Adrenal gland (tissue), 12 donors: Measurements from ENCODE around the gene ZFYVE16. TPM values are rescaled to one million over a fixed set of nuclear protein-coding genes. Genes with fewer than 3 reads are reported as not detected.

Source experiments
- DNase-seq, 7 donors: peaks; one replicate each; pipeline ENCODE4 v3.0.0-alpha.2; 2019 to 2020
- H3K27ac ChIP-seq, 5 donors: fragments of 200-600 bp; sonication (generic) in 4 of 5; 1 replicate in 3 of 5; 2 replicates in 2 of 5; pipeline versions ENCODE4 v1.5.1 to v1.8.0; 2016 to 2020; ENCODE audit warnings: mild to moderate bottlenecking in 1 of 5
- H3K27me3 ChIP-seq: fragments of 200-600 bp; 2 replicates; pipeline ENCODE4 v1.8.0; 2021
- H3K36me3 ChIP-seq, 2 donors: fragments of 200-600 bp; replicated peaks in 1 of 2; 1 replicate in 1 of 2; 2 replicates in 1 of 2; pipeline versions ENCODE4 v1.5.1 to v1.8.0; 2018 to 2022
- H3K4me1 ChIP-seq, 2 donors: fragments of 200-600 bp; replicated peaks in 1 of 2; 1 replicate in 1 of 2; 2 replicates in 1 of 2; pipeline versions ENCODE4 v1.5.1 to v1.8.0; 2018 to 2021
- H3K4me3 ChIP-seq, 4 donors: fragments of 200-600 bp; sonication (generic) in 3 of 4; one replicate each; pipeline ENCODE4 v1.5.1; 2016 to 2018
- H3K9me3 ChIP-seq, 3 donors: fragments of 200-600 bp; sonication (generic) in 1 of 3; replicated peaks in 1 of 3; 1 replicate in 2 of 3; 2 replicates in 1 of 3; pipeline versions ENCODE4 v1.5.1 to v1.8.0; 2016 to 2021
- CTCF ChIP-seq, 6 experiments: fragments of 450-650 bp in 4 of 6; fragments of 200-600 bp in 2 of 6; sonication (generic) in 1 of 6; IDR thresholded peaks; 1 replicate in 5 of 6; 2 replicates in 1 of 6; pipeline versions ENCODE4 v1.5.1 to v1.8.0; 2016 to 2021; ENCODE audit warnings: antibody characterized with exemption in 6 of 6, mild to moderate bottlenecking in 2 of 6, moderate library complexity in 1 of 6
- POLR2A ChIP-seq, 2 donors: fragments of 450-650 bp; IDR thresholded peaks; one replicate each; pipeline ENCODE4 v1.6.1; 2017; ENCODE audit warnings: antibody characterized with exemption in 2 of 2, mild to moderate bottlenecking in 2 of 2, moderate library complexity in 1 of 2
- WGBS, 4 donors: extraction: QIAGEN DNeasy Blood & Tissue Kit in 2 of 4; methylation state at CpG; one replicate each; pipeline versions ENCODE4 v1.1.5 to v1.1.7; 2013 to 2017; 5-methylcytosine and 5-hydroxymethylcytosine counted together
- intact Hi-C, 2 donors: fragments of 100-400 bp; cut with DNase I; formaldehyde crosslinking; loops; one replicate each; pipeline versions ENCODE4 v1.14.1 to v1.15.0; 2022 to 2023
- polyA plus RNA-seq, 3 donors: library from polyadenylated mRNA; stranded (reverse); fragments of 200-250 nt in 2 of 3; fragments of 350-450 nt in 1 of 3; fragmentation: Illumina TruSeq in 1 of 3; extraction: RNeasy Lipid Tissue Mini Kit (QIAGEN cat#74804) in 1 of 3; gene quantifications; one replicate each; pipeline ENCODE4 v1.2.3, GENCODE V29; 2013 to 2014
- small RNA-seq, 2 donors: library from RNA; depleted of rRNA; stranded (forward); fragments of <200 nt; gene quantifications; one replicate each; pipeline ENCODE3, GENCODE V24; 2016
- total RNA-seq, 9 donors: library from RNA; depleted of rRNA in 4 of 9; stranded (reverse); fragments of >200 nt in 4 of 9; fragments of 120-200 nt in 1 of 9; fragmentation: NEBNext Ultra II Directional in 1 of 9; extraction: Animal tissue kit (Norgen Biotek cat#: 25700) in 1 of 9; gene quantifications; one replicate each; pipeline versions ENCODE4 v1.1.0 to v1.2.4, GENCODE V29; 2013 to 2023
- donor health status: healthy with polysubstance abuse.
- donor health status: Bipolar disorder and iron deficiency.
- donor health status: DM: yes; HTN: yes; CAD: no.
- donor health status: DM: no; HTN: no; CAD: no.
- donor health status: DM: no; HTN: no; CAD: no.
- donor health status: DM: yes; HTN: yes; CAD: no.

The ZFYVE16 gene
- total and polyA plus RNA-seq, 12 donors = 14.3 to 56.3 (median 36.4) TPM

- intact Hi-C loops = no loop called here
- no peaks in the 10 kb centered on the region for H3K27me3 ChIP-seq
- no peak for DNase-seq
- no peak overlapping the region for H3K27ac ChIP-seq
- 67 to 90% (median 87%) methylated on average over 4 of the region's 4 CpGs for WGBS, 4 donors
- H3K9me3 ChIP-seq = no peaks in the 10 kb centered on the region
- no peak overlapping the region for H3K4me3 ChIP-seq
- no peaks in the 10 kb centered on the region for H3K36me3 ChIP-seq
- TF ChIP-seq CTCF (IDR thresholded peaks at IDR 0.05) = no peak
- no peak for TF ChIP-seq POLR2A (IDR thresholded peaks at IDR 0.05)
- H3K4me1 ChIP-seq = no peaks in the 10 kb centered on the region
Measured at GRCh38 chr5:80516826-80517225, 109.0 kb downstream of the ZFYVE16 start.

Small RNA genes lying within 50 kb of the gene (small RNA-seq; reads per million reads assigned to genes)
- gene RNU6-211P = 0.25 to 1.2 reads per million in 2 donors

Other genes with a start within 250 kb of the ZFYVE16 start
- 100 to 1,000 TPM in 4 of 9 donors, 10 to 100 TPM in 5; 25.7 to 258 (median 96.7) TPM for gene SERINC5, start 152.0 kb upstream of the ZFYVE16 start, total RNA-seq
- gene SERINC5, start 152.0 kb upstream of the ZFYVE16 start, polyA plus RNA-seq = 10 to 100 TPM; 14.4 to 22.7 (median 16.3) TPM
- gene SPZ1, start 88.1 kb upstream of the ZFYVE16 start, total RNA-seq = not detected
- gene SPZ1, start 88.1 kb upstream of the ZFYVE16 start, polyA plus RNA-seq = not detected
- 1 to 10 TPM; 1.3 to 5.7 (median 3.6) TPM for gene FAM151B, start 80.0 kb downstream of the ZFYVE16 start, total RNA-seq
- gene FAM151B, start 80.0 kb downstream of the ZFYVE16 start, polyA plus RNA-seq = 1 to 10 TPM; 1.1 to 3.3 (median 3.2) TPM
- not detected for gene ANKRD34B, start 162.2 kb downstream of the ZFYVE16 start, total RNA-seq
- gene ANKRD34B, start 162.2 kb downstream of the ZFYVE16 start, polyA plus RNA-seq = under 1 TPM in 2 of 3 donors, not detected in 1; 0.04 to 0.08 TPM
- 10 to 100 TPM; 10.0 to 24.6 (median 14.4) TPM for gene MSH3, start 246.6 kb downstream of the ZFYVE16 start, total RNA-seq
- 10 to 100 TPM in 1 of 3 donors, 1 to 10 TPM in 2; 2.8 to 10.6 (median 3.1) TPM for gene MSH3, start 246.6 kb downstream of the ZFYVE16 start, polyA plus RNA-seq
- gene DHFR, start 246.9 kb downstream of the ZFYVE16 start, total RNA-seq = 10 to 100 TPM in 3 of 9 donors, 1 to 10 TPM in 6; 4.4 to 24.2 (median 8.8) TPM
- gene DHFR, start 246.9 kb downstream of the ZFYVE16 start, polyA plus RNA-seq = 10 to 100 TPM in 1 of 3 donors, 1 to 10 TPM in 2; 7.8 to 20.2 (median 8.3) TPM